ENCODE data around the gene SPATA19.
A peak's percentile ranks its signal among the peaks of the same experiment; 100 is the strongest.

SPATA19 gene

DNA sequence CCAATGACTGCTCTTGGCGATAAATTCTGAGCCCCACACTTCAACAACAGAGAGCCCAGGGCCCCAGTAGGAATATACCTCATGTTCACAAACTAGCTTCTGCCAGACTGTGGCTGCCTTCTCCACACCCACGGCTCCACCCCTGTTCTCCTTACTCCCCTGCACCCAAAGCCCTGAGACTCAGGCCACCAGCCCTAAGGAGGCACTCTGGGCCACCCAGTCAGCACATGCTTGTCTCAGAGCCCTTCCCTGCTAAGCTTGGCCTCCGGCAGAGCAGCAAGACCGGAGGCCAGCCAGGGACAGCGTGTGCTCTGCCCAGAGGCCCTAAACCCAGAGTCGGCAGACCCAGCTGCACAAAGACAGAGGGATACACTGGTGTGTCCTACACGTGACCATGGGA, 27.9 kb downstream of the SPATA19 start:
- DNase-seq: no peak

DNA sequence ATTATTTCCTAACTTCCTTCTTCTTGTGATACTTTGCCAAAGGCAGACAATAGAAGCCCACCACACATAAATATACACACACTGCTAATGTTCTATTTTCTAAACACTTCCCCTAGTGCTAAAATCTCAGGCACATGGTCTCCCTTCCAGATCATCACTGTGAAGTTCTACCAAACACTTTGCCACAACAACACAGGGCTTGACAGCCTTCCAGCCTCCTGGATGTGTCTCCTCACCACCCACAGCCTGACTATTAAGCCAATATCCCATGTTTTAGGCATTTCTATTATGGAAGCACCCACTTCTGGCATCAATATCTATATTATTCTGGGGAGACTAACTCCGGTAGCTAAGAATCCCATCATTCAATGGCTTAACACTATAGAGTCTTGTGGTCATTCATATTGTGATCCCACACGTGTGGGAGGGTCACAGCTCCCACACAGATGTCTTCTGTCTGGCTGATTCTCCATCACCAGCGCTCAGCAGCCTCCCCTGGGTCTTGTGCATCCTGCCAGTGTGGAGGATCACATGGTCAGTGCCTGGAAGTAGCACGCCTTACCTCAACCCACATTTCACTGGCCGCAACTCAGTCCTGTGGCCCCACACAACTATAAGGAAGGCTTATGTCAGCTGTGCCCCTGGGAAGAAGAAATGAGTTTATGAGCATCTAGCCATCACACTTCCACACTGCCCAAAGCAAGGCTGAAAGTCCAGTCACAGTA, 29.0 kb downstream of the SPATA19 start:
- DNase-seq: no peak

DNA sequence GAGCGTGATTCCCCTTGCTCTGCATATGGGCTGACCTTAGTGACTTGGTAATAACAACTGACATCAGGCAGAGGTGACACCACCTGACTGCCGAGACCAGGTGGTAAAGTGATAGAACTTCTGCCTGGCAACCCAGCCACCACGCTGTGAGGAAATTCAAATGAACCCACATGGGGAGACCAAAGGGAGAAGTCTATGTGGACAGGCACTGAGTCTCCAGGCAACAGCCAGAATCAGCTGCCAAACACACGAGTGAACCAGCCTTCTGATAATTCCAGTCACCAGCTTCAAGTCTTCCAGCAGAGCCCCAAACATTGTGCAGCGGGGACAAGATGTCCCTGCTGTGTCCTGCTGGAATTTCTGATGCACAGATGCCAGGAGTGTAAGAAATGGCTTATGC, 29.7 kb downstream of the SPATA19 start:
- DNase-seq: no peak

- DNase-seq: no peak
Observed at GRCh38 chr11:133814588-133815100, 30.7 kb downstream of the SPATA19 start.

DNA sequence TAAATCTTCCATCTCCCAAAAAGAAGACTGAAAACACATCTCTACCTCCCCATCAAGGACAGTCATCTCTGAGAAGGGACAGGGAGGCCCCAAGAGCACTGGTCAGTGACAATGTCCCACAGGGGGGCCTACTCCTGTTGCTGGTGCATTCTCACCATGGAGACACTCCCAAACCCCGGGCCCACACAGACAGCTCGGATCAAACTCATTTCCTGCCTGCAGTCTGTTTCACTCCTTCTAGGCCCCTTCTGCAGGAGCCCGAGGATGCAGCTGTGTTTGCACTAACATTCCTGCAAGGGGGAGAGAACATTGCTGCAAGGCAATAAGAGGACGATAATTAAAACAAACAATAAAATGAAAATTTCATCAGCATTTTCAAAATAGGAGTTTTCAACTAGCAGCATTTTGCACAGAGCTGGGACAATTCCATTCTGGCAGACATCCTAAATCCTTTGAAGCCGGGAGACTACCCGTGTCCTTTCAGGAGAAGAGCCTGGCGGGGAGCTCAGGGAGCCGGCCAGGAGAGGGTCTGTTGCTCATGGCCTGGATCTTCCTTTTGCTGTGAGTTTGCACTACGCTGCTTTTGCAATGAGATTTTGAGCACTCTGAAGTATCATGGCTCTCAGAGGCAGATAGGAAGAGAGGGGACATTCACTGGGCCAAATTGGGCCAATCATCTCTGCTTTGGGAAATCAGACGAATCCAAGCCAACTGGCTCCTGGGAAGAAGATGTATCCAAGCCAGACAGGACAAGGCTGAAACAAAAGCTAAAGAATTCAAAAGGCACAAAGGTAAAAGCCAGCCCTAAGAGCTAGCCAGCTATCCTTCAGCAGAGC, 33.2 kb downstream of the SPATA19 start:
- no peak for DNase-seq

GRCh38 chr11:133810766-133811165, 34.5 kb downstream of the SPATA19 start:
- DNase-seq: no peak

GRCh38 chr11:133809569-133810491, 35.5 kb downstream of the SPATA19 start:
- no peak for DNase-seq

DNA sequence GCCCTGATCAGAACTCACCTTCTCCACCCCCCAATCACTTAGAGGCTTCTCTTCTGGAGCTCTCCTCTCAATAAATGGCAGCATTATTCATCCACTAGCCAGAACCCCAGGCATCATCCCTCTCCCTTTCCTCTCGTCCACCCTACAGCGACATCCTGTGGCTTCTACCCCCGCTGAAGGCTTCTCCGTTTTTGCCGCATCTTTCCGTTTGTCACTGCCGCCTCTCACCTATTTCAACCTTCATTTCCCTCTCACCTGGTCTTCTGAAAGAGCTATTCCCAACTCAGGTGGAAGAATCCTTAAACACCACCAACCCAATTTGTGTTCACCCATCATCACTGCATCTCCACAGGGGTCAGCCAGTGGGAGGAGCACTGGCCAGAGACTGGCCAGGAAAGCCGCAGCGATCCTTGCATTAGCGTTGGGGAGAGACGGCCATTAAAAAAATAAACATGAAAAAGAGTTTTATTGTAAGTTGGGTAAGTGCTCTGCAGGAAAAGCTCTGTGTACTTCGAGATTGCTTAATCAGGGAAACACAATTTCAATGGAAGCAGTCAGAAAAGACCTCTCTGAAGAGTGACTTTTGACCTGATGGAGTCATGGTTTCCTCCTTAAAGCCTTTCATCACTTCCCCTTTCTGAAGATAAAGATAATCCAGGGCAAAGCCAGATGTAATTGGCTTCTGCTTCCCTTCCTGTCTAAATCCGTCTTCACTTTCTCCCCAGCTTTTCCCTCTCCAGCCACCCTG, 36.7 kb downstream of the SPATA19 start:
- peak in 3 of 4 experiments; percentile 1 to 51 (median 36) for DNase-seq

DNA sequence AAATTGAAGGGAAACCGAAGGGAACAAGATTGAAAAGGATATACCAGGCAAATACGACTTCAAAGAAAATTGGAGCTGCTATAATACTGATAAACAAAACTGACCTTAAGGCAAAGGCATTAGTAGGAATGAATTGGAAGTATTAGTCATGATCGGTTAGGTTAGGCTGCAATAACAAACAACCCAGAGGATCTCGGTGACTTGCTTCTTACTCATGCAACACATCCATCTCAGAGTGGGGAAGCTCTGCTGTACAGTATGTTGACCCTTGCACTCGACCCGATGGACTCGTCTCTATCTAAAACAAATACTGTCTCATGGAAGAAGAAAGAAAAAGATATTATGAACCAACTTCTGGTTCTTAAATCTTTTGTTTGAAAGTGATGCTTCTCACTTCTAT, 42.3 kb downstream of the SPATA19 start:
- no peak for DNase-seq

DNA sequence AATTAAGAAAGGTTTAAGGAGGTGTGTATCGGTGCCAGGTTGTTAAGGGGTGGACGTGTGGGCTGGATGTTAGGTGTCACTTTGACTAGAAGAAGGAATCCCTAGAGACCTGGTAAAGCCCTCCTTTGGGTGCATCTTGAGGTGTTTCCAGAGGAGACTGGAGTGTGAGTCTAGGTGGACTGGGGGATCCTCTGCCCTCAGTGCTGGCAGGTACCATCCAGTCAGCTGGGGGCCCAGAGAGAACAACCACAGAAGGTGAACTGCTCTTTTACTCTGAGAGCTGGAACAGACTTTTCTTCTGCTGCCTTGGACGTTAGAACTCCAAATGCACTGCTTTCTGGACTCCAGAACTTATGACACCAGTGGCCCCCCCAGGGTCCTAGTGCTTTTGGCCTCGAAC, 44.0 kb downstream of the SPATA19 start:
- DNase-seq: no peak

GRCh38 chr11:133800666-133801065, 44.6 kb downstream of the SPATA19 start:
- no peak for DNase-seq

DNA sequence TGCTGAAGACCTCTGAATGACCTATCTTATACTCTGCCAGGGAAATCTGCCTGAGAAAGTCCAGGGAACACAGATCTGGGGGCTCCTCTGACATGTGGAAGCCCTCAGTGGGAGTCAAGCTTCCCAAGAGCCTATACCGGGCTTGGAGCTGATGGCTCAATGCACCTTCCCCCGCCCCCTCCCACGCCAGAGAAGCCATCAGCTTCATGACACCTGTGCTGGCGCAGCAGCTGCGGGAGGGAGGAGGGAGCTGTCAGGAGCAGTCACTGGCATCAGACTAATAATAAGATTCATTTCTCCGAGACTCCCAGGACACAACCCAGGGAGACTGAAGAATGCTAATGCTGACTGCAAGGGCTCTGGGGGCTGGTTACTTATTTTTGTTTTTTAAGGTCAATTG, 47.8 kb downstream of the SPATA19 start:
- no peak for DNase-seq

- DNase-seq: no peak
Observed at GRCh38 chr11:133796043-133796795, 49.1 kb downstream of the SPATA19 start.

GRCh38 chr11:133795088-133795487, 50.2 kb downstream of the SPATA19 start:
- no peak for DNase-seq

GRCh38 chr11:133794205-133794604, 51.1 kb downstream of the SPATA19 start:
- DNase-seq: no peak

DNA sequence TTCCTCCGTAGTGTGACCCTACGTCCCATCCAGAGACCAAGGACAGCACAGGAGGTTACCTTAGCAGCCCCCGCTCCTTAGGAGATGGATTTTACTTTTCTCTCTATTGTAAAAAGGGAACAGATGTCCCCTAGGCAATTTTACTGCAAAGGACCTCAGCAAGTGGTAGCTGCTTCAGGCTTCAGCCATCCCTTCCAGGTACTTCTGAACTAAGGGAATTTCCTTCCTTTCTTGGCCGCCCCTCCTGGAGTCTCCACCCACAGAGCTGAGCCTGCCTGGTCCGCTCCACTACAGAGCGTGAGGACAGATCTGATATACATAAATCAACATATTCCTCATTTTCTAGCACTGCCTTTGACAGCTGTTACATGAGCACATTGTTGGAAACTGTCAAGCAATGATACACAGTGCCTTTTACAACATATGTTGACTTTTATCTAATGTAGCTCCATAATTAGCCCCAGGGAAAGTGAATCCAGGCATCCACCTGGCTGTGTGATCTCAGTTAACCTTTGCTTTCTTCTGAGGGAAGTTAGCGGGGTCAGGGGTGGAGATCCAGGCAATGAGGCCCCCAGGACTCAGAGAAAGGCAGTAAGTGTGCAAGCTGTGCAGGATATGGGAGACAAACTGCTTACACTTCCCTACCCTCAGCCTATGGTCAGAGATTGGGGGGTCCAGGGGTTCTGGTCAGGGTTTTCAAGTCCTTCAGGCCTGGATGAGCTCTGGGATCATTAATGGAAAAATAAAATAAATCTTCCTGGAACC, 51.9 kb downstream of the SPATA19 start:
- DNase-seq: no peak

DNA sequence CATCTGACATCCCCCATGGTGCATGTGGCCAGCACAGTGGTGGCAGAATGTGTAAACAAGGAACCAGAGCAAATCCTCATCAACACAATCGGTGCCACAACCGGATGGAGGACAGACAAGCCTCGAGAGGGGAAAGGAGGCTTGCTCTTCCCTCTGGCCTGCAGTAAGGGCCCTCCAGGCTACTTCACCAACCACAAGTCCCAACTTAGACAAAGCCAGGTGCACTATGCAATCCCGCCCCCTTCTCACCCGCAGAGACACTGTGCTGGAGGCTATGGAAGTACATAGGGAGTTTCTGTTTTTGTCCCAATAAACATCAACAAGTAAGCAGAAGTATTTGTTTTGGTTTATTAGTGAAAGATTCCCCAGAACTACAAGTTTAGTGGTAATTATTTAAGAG, 54.3 kb downstream of the SPATA19 start:
- no peak for DNase-seq
